HepG2 (cell line): ENCODE data around the gene ITGB1. TPM values are rescaled to one million over a fixed set of nuclear protein-coding genes. Genes with fewer than 3 reads are reported as not detected.

Experiments used
- ETV5 ChIP-seq: IDR thresholded peaks from 2 replicates; pipeline ENCODE4 v1.6.1; 2018; ENCODE audit warnings: missing biosample characterization, missing genetic modification reagents, inconsistent platforms, borderline replicate concordance
- HNRNPL ChIP-seq: fragments of 200-400 bp; formaldehyde crosslinking; IDR thresholded peaks from 2 replicates; pipeline ENCODE4 v1.6.1; 2017; ENCODE audit warnings: mild to moderate bottlenecking, low read depth, low read length
- ISL2 ChIP-seq: sonication (generic); formaldehyde crosslinking; IDR thresholded peaks from 2 replicates; pipeline ENCODE4 v1.5.0; 2020; ENCODE audit warnings: missing genetic modification reagents
- MAFK ChIP-seq, 2 experiments: IDR thresholded peaks in 1 of 2; conservative IDR thresholded peaks in 1 of 2; 2 replicates each; pipeline ENCODE4 v1.6.1; 2011; ENCODE audit warnings: improper control_type of control experiment in 2 of 2, low read length in 2 of 2
- MIER3 ChIP-seq: IDR thresholded peaks from 2 replicates; pipeline ENCODE4 v1.6.1; 2016; ENCODE audit warnings: missing compliant biosample characterization, borderline replicate concordance
- NR2F1 ChIP-seq, 2 experiments: fragments of 450-650 bp in 1 of 2; formaldehyde crosslinking in 1 of 2; IDR thresholded peaks; 2 replicates each; pipeline versions ENCODE4 v1.5.0 to v1.6.1; 2016 to 2020; ENCODE audit warnings: mild to moderate bottlenecking in 1 of 2, missing compliant biosample characterization in 1 of 2, missing genetic modification reagents in 1 of 2, moderate library complexity in 1 of 2
- PHF21A ChIP-seq: sonication (generic); formaldehyde crosslinking; IDR thresholded peaks from 2 replicates; pipeline ENCODE4 v1.5.0; 2020; ENCODE audit warnings: mild to moderate bottlenecking, missing genetic modification reagents
- PITX1 ChIP-seq: sonication (generic); formaldehyde crosslinking; IDR thresholded peaks from 2 replicates; pipeline ENCODE4 v1.5.1; 2020; ENCODE audit warnings: mild to moderate bottlenecking, missing genetic modification reagents
- POLR2A ChIP-seq, 2 experiments: IDR thresholded peaks; 2 replicates each; pipeline ENCODE4 v1.6.1; 2011; ENCODE audit warnings: low read depth in 2 of 2, low read length in 2 of 2, mild to moderate bottlenecking in 1 of 2, moderate library complexity in 1 of 2; ENCODE audit not compliant: insufficient read depth in 1 of 2
- POLR2AphosphoS5 ChIP-seq: IDR thresholded peaks from 2 replicates; pipeline ENCODE4 v1.6.1; 2012; ENCODE audit warnings: low read depth, low read length
- POLR2G ChIP-seq: fragments of 200-400 bp; formaldehyde crosslinking; IDR thresholded peaks from 2 replicates; pipeline ENCODE4 v1.6.1; 2018; ENCODE audit warnings: mild to moderate bottlenecking, low read depth, low read length, moderate library complexity
- REPIN1 ChIP-seq: sonication (generic); formaldehyde crosslinking; IDR thresholded peaks from 2 replicates; pipeline ENCODE4 v1.8.0; 2022; ENCODE audit warnings: missing genetic modification reagents, low read depth, mild to moderate bottlenecking, borderline replicate concordance
- SMAD3 ChIP-seq: sonication (generic); formaldehyde crosslinking; IDR thresholded peaks from 2 replicates; pipeline ENCODE4 v1.4.0; 2020; ENCODE audit warnings: missing genetic modification reagents
- TEAD3 ChIP-seq: optimal IDR thresholded peaks from 2 replicates; pipeline ENCODE3; 2016; ENCODE audit warnings: borderline replicate concordance
- ZNF570 ChIP-seq: sonication (generic); formaldehyde crosslinking; IDR thresholded peaks from 2 replicates; pipeline ENCODE4 v1.4.0; 2020; ENCODE audit warnings: mild to moderate bottlenecking, missing genetic modification reagents, borderline replicate concordance
- polyA plus RNA-seq, 8 experiments: library from polyadenylated mRNA; depleted of rRNA in 3 of 8; stranded (reverse) in 7 of 8; unstranded in 1 of 8; fragments of >200 nt; fragmentation: Illumina TruSeq in 4 of 8; extraction: Trizol in 4 of 8; gene quantifications; 2 replicates each; pipeline versions ENCODE4 v1.2.1 to v1.2.3, GENCODE V29; 2011 to 2016; ENCODE audit warnings: low read depth in 4 of 8, missing spikeins in 1 of 8, mixed read lengths in 1 of 8; ENCODE audit not compliant: insufficient read depth in 1 of 8
- total RNA-seq, 5 experiments: library from RNA; depleted of rRNA; stranded (reverse); fragments of >200 nt; fragmentation: Illumina TruSeq; extraction: Trizol; gene quantifications; 2 replicates each; pipeline ENCODE4 v1.2.3, GENCODE V29; 2016; ENCODE audit warnings: low read depth in 1 of 5
- TF ChIP-seq, protein P1 (sequence below): IDR thresholded peaks from 2 replicates; pipeline ENCODE4 v1.6.1; 2018; ENCODE audit warnings: missing genetic modification reagents, mild to moderate bottlenecking, missing compliant biosample characterization
- TF ChIP-seq, protein P2 (sequence below): IDR thresholded peaks from 2 replicates; pipeline ENCODE4 v1.4.0; 2020; ENCODE audit warnings: mild to moderate bottlenecking, missing genetic modification reagents
- TF ChIP-seq, protein P3 (sequence below): sonication (generic); formaldehyde crosslinking; IDR thresholded peaks from 2 replicates; pipeline ENCODE4 v1.5.1; 2020; ENCODE audit warnings: missing genetic modification reagents, mild to moderate bottlenecking, borderline replicate concordance
- TF ChIP-seq, protein P4 (sequence below): sonication (generic); formaldehyde crosslinking; IDR thresholded peaks from 2 replicates; pipeline ENCODE4 v1.8.1; 2022; ENCODE audit warnings: mild to moderate bottlenecking, missing genetic modification reagents
- TF ChIP-seq, protein P5 (sequence below): IDR thresholded peaks from 2 replicates; pipeline ENCODE4 v1.6.1; 2016; ENCODE audit warnings: missing compliant biosample characterization, missing genetic modification reagents, borderline replicate concordance

ITGB1 gene
- total and polyA plus RNA-seq, 2 of the 13 experiments (the other 11 are each of a cell fraction or from before 2014, with no cell fraction given): 190 to 204 TPM

DNA sequence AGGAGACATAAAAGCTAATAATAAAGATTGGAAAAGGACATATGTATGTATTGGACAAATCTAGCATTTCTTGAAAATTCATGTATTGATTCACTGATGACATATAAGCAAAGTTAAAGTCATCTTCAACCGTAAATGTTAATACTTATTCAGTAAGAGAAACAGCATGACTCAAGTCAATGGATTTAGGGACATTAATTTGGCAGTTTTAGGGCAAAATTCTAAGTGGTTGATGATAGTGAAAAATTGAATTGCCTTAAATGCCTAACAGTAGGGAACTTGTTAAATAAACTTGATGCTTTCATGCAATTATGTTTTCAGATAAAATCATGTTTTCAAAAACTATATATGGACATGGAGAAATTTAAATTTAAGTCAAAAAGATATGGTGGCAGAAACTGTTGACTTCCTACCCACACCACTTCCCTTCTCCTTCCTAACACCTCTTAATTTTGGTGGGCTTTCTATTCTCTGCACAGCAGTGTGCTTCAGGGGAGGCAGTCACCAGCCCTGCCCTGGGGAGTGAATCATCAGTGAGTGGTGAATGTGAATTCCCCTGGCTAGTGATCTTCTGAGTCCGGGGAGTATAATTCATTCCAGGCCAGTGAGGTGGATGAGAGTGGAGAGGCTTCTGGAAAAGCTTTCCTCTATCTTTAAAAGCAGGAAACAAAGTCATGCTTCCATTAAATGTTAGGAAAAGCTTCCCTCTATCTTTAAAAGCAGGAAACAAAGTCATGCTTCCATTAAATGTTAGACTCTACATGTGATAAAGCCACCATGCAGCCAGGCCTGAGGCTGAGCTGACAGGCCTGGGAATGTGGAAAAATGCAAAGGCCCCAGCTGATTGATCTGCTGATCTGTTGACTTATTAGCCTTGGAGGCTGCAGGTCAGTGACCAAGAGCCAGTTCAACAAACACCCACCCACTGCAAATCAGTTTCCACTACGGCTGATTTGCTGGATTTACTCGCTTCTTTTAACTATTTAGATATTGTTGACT lies 25.2 kb upstream of the ITGB1 start (continued):
- TF ChIP-seq PHF21A (CRISPR knock-in tag): no peak
- TF ChIP-seq ZNF570 (CRISPR knock-in tag): no peak
- TF ChIP-seq SMAD3: peak; percentile 74; the same call in 1 of the 2 replicates
- peak in 1 of 2 experiments; percentile 30; a peak in 1 of 4 replicates for TF ChIP-seq MAFK (conservative IDR thresholded peaks at IDR 0.05 in 1 of 2, IDR thresholded peaks at IDR 0.05 in 1 of 2; ENCODE audit: low read length in 2 of 2)
- TF ChIP-seq POLR2G: peak; percentile 44; the same call in 1 of the 2 replicates
- TF ChIP-seq POLR2A (IDR thresholded peaks at IDR 0.05; ENCODE audit: insufficient read depth in 1 of 2, low read depth in 2 of 2, low read length in 2 of 2): no peak
- peak; percentile 63 to 90 for TF ChIP-seq NR2F1 (CRISPR knock-in tag; IDR thresholded peaks at IDR 0.05)
- peak; percentile 92 for TF ChIP-seq TEAD3 (CRISPR knock-in tag)
- peak; percentile 41; the same call in 1 of the 2 replicates for TF ChIP-seq ETV5 (CRISPR knock-in tag)
- TF ChIP-seq, protein P1, sequence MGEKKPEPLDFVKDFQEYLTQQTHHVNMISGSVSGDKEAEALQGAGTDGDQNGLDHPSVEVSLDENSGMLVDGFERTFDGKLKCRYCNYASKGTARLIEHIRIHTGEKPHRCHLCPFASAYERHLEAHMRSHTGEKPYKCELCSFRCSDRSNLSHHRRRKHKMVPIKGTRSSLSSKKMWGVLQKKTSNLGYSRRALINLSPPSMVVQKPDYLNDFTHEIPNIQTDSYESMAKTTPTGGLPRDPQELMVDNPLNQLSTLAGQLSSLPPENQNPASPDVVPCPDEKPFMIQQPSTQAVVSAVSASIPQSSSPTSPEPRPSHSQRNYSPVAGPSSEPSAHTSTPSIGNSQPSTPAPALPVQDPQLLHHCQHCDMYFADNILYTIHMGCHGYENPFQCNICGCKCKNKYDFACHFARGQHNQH (CRISPR knock-in tag): no peak; the same call in 1 of the 2 replicates
- TF ChIP-seq POLR2AphosphoS5: no peak
- TF ChIP-seq, protein P2, sequence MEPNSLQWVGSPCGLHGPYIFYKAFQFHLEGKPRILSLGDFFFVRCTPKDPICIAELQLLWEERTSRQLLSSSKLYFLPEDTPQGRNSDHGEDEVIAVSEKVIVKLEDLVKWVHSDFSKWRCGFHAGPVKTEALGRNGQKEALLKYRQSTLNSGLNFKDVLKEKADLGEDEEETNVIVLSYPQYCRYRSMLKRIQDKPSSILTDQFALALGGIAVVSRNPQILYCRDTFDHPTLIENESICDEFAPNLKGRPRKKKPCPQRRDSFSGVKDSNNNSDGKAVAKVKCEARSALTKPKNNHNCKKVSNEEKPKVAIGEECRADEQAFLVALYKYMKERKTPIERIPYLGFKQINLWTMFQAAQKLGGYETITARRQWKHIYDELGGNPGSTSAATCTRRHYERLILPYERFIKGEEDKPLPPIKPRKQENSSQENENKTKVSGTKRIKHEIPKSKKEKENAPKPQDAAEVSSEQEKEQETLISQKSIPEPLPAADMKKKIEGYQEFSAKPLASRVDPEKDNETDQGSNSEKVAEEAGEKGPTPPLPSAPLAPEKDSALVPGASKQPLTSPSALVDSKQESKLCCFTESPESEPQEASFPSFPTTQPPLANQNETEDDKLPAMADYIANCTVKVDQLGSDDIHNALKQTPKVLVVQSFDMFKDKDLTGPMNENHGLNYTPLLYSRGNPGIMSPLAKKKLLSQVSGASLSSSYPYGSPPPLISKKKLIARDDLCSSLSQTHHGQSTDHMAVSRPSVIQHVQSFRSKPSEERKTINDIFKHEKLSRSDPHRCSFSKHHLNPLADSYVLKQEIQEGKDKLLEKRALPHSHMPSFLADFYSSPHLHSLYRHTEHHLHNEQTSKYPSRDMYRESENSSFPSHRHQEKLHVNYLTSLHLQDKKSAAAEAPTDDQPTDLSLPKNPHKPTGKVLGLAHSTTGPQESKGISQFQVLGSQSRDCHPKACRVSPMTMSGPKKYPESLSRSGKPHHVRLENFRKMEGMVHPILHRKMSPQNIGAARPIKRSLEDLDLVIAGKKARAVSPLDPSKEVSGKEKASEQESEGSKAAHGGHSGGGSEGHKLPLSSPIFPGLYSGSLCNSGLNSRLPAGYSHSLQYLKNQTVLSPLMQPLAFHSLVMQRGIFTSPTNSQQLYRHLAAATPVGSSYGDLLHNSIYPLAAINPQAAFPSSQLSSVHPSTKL: peak; percentile 93
- TF ChIP-seq, protein P3, sequence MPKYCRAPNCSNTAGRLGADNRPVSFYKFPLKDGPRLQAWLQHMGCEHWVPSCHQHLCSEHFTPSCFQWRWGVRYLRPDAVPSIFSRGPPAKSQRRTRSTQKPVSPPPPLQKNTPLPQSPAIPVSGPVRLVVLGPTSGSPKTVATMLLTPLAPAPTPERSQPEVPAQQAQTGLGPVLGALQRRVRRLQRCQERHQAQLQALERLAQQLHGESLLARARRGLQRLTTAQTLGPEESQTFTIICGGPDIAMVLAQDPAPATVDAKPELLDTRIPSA (CRISPR knock-in tag): no peak
- no peak for TF ChIP-seq HNRNPL
- TF ChIP-seq, protein P4, sequence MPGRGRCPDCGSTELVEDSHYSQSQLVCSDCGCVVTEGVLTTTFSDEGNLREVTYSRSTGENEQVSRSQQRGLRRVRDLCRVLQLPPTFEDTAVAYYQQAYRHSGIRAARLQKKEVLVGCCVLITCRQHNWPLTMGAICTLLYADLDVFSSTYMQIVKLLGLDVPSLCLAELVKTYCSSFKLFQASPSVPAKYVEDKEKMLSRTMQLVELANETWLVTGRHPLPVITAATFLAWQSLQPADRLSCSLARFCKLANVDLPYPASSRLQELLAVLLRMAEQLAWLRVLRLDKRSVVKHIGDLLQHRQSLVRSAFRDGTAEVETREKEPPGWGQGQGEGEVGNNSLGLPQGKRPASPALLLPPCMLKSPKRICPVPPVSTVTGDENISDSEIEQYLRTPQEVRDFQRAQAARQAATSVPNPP (CRISPR knock-in tag): no peak
- 0 out of 2 replicates have a peak, but pooled peaks have one; percentile 50 for TF ChIP-seq PITX1 (CRISPR knock-in tag)
- TF ChIP-seq, protein P5, sequence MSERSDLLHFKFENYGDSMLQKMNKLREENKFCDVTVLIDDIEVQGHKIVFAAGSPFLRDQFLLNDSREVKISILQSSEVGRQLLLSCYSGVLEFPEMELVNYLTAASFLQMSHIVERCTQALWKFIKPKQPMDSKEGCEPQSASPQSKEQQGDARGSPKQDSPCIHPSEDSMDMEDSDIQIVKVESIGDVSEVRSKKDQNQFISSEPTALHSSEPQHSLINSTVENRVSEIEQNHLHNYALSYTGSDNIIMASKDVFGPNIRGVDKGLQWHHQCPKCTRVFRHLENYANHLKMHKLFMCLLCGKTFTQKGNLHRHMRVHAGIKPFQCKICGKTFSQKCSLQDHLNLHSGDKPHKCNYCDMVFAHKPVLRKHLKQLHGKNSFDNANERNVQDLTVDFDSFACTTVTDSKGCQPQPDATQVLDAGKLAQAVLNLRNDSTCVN (CRISPR knock-in tag): no peak; the same call in 1 of the 2 replicates
- TF ChIP-seq ISL2 (CRISPR knock-in tag): 0 out of 2 replicates have a peak, but pooled peaks have one; percentile 19
- 0 out of 2 replicates have a peak, but pooled peaks have one; percentile 56 for TF ChIP-seq MIER3 (CRISPR knock-in tag)
- TF ChIP-seq REPIN1 (CRISPR knock-in tag): no peak
